ENCODE data around the gene NDUFS6.

The NDUFS6 gene

DNA sequence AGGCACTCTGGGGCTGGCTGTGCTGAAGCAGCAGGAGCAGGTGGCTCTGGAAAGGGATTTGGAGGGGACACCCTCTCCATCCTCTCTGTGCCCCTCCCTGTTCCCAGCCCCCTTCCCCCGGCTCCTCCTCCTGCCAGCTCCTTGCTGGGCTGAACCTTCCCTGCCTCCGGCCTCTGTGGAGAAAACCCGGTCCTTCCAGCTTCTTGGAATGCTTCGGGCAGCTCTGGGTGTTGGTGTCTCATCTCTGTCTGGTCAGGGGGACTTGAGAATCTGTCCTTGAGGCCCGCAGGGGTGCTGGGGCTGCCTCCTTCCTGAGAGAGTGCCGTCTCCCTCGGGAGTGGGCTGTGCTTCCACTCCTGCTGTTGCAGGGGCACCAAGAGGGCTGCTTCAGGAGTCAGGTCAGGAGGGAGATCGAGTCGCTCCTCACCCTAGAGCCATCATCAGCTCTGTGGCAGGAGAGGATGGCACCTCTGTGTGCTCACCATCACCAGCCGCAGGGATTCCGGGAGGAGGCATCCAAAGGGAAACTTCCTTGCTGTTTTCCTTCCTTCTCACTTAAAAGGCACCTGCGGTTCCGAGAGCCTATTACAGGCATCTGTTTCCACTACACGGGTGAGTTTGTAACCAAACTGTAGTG, 30.6 kb downstream of the NDUFS6 start:
- H3K36me3 Mint-ChIP-seq (ENCODE audit: low read depth), result no peaks in the 10 kb centered on the region
- ATAC-seq (no peak), DNase-seq (no peak)
- no peaks in the 10 kb centered on the region for H3K4me1 Mint-ChIP-seq
- no peaks in the 10 kb centered on the region for H3K27me3 Mint-ChIP-seq
- H3K27ac Mint-ChIP-seq, result no peak overlapping the region
- no peak overlapping the region for H3K4me3 Mint-ChIP-seq
- H3K9me3 Mint-ChIP-seq, result no peaks in the 10 kb centered on the region

DNA sequence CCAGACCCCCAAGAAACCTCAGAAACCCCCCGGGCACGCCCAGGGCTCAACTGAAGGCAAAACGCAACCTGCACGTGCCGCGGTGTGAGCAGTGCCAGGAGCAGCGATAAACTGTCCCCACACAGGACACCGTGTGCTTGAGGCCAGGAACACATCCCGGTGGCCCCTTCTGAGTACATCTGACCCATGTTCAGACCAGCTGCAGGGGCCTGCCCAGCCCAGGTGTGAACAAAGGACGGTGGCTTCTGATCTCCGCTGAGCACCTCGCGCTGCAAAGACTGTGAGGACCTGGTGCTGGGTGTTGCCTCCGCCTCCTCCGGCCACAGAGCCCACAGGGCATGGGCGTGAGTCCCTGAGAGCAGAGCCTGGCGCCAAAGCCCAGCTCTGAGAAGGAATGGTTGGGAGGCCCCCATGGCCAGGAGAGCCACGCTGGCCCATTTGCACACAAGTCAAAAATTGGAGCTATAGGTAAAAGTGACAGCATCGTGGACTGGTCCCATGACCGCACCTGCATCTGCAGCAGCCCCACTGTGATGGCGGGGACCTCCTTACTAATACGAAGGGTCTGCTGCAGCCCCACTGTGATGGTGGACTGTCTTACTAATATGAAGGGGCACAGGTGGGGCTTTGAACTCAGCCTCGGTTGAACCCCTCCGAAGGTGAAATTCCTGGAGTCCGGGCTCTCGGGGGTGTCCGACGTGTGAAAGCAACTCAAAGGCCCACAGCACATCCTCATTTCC, 31.5 kb downstream of the NDUFS6 start:
- no peaks in the 10 kb centered on the region for H3K27me3 Mint-ChIP-seq

DNA sequence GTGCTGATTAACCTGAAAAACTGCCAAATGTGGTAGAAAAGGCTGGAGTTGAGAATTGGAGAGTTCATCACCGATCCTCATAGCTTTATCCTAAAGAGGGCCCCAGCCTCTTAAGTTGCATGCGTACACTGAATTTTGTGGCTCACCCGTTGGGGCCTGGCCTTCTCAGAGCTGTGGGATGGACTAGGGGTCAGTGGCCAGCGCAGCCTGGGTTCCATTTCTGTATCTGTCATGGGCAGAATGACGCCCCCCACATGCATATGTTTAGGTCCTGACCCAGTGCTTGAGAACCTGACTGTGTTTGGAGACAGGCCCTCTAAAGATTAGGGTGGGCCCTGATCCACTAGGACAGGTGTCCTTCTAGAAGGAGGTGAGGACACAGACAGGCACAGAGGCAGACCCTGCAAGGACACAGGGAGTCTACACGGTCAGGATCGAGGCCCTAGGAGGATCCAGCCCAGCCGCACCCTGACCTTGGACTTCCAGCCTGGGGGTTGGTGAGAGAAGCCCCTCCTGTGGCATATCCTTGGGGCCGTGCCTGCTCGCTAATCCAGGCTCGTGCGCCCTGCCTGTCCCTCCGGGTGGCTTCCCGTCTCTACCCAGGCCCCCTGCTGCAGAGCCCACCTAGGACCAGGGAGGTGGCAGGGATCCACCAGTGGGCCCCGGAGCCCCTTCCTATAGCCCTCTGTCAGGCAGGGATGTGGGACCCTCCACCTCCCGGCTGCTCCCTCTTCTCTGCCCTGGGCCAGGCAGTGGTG, 32.2 kb downstream of the NDUFS6 start:
- DNase-seq (no peak), ATAC-seq (no peak)
- Mint-ChIP-seq H3K27me3 (peaks cover 2% of the 10 kb centered on the region), H3K9me3 (no peaks in the 10 kb centered on the region), H3K4me1 (no peaks in the 10 kb centered on the region), H3K4me3 (no peak overlapping the region), H3K36me3 (ENCODE audit: low read depth) (no peaks in the 10 kb centered on the region), H3K27ac (no peak overlapping the region)

More for the DNA sequence above, 31.5 kb downstream of the NDUFS6 start:
- H3K27ac Mint-ChIP-seq, result no peak overlapping the region
- ATAC-seq, result no peak
- H3K9me3 Mint-ChIP-seq, result no peaks in the 10 kb centered on the region
- no peak overlapping the region for H3K4me3 Mint-ChIP-seq
- no peaks in the 10 kb centered on the region for H3K4me1 Mint-ChIP-seq
- DNase-seq, result no peak
- no peaks in the 10 kb centered on the region for H3K36me3 Mint-ChIP-seq (ENCODE audit: low read depth)

DNA sequence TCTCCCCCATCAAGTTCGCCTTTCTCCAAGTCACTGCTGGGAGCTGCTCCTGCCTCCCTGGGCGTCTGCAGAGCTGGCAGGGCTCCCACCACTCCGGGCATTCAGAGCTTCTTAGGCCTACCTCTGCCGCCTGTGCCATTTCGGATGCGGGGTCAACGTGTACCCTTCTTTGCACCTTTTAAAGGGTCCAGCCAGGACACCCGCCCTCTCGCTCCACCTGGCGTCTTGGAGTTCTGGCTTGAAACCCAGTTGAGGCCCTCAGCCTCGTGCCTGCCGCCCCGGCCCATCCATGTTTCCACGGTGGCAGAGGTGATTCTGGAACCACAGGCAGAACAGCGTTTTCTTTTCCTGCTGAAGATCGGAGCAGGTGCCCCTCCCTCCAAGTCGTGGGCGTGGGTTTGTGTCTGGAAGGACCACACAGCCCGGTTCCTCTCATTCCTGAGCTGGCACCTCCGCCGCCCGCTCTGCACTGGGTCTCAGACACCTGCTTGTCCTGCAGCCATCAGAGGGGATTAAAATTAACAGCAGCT, 32.9 kb downstream of the NDUFS6 start:
- H3K4me3 Mint-ChIP-seq, result no peak overlapping the region
- no peaks in the 10 kb centered on the region for H3K4me1 Mint-ChIP-seq
- H3K36me3 Mint-ChIP-seq (ENCODE audit: low read depth), result no peaks in the 10 kb centered on the region

DNA sequence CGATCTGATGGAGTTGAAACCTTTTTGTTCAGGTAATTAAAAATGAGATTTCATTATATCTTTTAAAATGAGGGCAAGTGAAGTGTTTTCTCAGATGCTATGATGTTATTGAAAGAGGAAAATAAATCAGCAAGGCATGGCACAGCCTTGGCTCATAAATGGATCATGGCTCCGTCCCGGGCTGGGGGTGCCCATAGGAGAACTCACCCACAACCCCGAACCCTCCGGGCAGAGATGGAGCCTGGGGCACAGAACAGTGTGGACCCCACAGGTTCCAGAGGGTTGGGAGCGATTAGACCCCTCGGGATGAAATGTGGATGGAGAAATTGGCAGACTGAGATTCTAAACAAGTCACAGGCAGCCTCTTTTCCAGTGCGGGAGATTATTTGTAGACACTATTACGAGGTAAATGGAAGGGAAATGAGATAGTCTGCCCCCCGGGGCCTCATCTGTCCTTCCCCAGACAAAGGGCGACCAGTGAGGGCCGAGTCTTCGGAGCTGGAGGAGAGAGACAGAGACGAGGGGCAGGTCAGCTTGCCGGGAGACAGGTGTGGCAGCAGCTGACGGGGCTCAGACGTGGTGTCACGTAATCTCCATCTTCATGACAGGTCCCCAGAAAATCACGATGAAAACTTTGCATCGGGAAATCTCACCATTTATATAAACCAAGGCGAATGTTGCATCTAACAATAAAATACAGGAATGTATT, 33.7 kb downstream of the NDUFS6 start:
- ATAC-seq, result no peak
- H3K27me3 Mint-ChIP-seq, result peaks cover 7% of the 10 kb centered on the region
- no peak overlapping the region for H3K27ac Mint-ChIP-seq
- DNase-seq, result no peak
- no peaks in the 10 kb centered on the region for H3K9me3 Mint-ChIP-seq
- H3K36me3 Mint-ChIP-seq (ENCODE audit: low read depth), result no peaks in the 10 kb centered on the region
- H3K4me1 Mint-ChIP-seq, result no peaks in the 10 kb centered on the region
- H3K4me3 Mint-ChIP-seq, result no peak overlapping the region

More for the DNA sequence above, 32.9 kb downstream of the NDUFS6 start:
- no peak for DNase-seq
- H3K27ac Mint-ChIP-seq, result no peak overlapping the region
- ATAC-seq, result no peak
- peaks cover 3% of the 10 kb centered on the region for H3K27me3 Mint-ChIP-seq
- no peaks in the 10 kb centered on the region for H3K9me3 Mint-ChIP-seq

DNA sequence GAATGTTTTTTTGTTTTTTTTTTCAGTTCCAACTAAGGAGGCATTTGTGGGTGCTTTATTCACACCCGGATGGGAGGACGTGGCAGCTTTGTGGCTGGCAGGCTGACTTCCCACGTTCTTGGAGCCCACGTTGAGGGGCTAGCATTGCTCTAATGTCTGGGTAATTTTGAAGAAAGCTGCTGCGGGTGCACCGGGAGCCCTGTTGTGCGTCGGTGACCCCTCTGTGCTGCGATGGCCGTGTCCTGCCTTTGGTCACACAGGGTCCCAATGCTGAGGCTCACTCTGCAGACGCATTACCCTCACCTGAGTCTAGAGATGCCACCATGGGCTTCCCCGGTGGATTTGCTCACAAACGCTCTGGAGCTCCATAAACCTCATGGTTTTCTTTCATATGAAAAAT, 34.2 kb downstream of the NDUFS6 start:
- no peaks in the 10 kb centered on the region for H3K36me3 Mint-ChIP-seq (ENCODE audit: low read depth)
- no peaks in the 10 kb centered on the region for H3K9me3 Mint-ChIP-seq
- no peaks in the 10 kb centered on the region for H3K4me1 Mint-ChIP-seq
- H3K27me3 Mint-ChIP-seq, result peaks cover 8% of the 10 kb centered on the region
- DNase-seq (no peak), ATAC-seq (no peak)
- no peak overlapping the region for H3K27ac Mint-ChIP-seq
- no peak overlapping the region for H3K4me3 Mint-ChIP-seq

DNA sequence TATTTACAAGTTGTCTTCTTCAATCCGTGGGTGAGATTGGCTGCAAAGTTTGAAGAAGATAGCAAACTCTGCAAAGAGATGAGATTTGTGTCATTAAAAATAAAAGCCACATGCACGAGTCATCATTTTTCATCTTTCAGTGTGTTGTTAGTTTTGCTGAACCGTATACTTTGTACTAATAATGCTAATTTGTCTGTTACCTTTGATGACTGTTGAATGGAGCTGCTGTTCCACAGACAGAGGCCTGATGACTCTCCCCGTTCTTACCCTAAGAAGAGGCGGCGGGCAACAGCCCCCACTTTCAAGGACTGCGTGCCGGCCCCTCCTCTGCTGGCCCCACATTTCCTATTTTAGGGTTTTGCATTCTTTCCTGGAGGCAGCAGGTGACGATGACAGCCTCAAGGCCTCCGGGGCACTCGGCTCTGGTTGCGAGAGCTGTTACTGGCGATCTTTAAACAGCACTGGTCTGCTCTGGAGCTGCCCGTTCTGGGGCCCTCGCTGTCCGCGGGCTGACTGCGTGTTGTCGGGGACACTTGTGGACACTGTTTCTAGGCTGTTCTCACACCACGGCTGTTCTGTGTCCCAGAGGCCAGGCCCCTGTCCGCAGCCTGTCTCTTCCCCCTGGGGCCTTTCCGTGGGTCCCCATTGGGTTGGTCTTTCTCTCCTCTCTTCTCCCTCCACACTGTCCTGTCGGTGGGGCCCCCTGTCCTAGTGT, 35.1 kb downstream of the NDUFS6 start:
- no peak overlapping the region for H3K4me3 Mint-ChIP-seq
- no peaks in the 10 kb centered on the region for H3K9me3 Mint-ChIP-seq
- no peaks in the 10 kb centered on the region for H3K36me3 Mint-ChIP-seq (ENCODE audit: low read depth)
- H3K27ac Mint-ChIP-seq, result no peak overlapping the region
- ATAC-seq, result no peak
- DNase-seq, result no peak
- H3K4me1 Mint-ChIP-seq, result no peaks in the 10 kb centered on the region
- peaks cover 12% of the 10 kb centered on the region for H3K27me3 Mint-ChIP-seq

DNA sequence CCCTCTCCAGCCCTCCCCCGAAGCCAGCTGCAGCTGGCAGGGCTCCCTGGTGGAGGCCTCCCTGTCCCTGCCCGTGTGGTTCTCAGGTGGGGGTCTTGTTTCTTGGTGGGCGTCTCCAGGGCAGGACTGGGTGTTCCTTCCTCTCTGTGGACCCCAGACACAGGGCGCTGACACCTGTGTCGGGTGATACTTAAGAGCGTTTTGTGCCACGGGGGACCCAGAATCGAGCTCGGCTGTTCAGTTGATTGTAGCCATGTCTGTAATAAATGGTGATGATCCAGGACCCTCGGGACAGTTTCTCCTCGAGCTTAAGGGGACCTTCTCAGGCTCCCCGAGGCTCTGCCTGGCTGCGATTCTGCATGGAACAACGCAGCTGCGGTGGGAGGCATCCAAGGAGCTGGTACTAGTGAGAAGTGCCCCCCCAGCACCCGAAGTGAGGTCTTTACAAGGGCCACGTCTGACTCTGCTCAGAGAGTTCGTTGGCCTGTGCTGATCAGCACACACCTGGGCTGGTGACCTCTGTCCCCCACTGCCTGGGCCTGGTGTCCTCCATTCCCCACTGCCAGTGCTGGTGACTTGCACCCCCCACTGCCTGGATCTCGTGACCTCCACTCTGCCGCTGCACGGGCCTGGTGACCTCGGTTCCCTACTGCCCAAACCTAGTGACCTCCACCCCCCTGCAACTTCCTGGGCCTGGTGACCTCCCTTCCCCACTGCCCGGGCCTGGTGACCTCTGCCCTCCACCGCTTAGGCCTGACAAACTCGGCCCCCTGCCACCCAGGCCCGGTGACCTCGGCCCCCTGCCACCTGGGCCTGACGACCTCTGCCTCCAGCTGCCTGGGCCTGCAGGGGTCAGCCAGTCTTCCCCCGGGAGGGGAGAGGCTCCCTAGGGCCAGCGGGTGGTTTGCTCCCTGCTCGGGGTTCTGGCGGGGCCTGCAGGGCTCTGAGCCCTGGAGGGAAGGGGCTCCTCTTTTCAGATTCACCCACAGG, 36.0 kb downstream of the NDUFS6 start:
- ATAC-seq, result no peak
- no peak for DNase-seq
- H3K27me3 Mint-ChIP-seq, result peaks cover 16% of the 10 kb centered on the region
- H3K36me3 Mint-ChIP-seq (ENCODE audit: low read depth), result no peaks in the 10 kb centered on the region
- no peak overlapping the region for H3K4me3 Mint-ChIP-seq
- H3K27ac Mint-ChIP-seq, result no peak overlapping the region
- H3K4me1 Mint-ChIP-seq, result no peaks in the 10 kb centered on the region
- no peaks in the 10 kb centered on the region for H3K9me3 Mint-ChIP-seq

DNA sequence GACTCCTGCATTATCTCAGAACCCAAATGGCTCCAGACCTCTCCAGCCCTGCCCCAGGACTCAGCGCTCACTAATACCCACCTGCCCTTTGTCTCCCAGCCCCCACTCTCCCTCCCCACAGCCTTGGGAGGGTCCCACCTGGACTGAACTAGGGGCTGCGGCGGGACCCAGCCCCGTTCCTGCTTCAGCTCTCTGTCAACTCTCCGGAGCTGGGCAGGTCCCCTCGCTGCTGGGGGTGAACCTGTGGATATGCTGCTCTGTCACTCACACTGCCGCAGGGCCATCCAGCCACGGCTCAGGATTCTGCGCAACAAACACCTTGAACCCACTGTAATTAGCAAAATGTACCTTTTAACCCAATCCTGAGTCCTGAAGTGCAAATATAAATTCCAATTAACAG, 36.8 kb downstream of the NDUFS6 start:
- ATAC-seq (no peak), DNase-seq (no peak)
- Mint-ChIP-seq H3K36me3 (ENCODE audit: low read depth) (no peaks in the 10 kb centered on the region), H3K27ac (no peak overlapping the region), H3K9me3 (no peaks in the 10 kb centered on the region), H3K4me1 (no peaks in the 10 kb centered on the region), H3K27me3 (peaks cover 16% of the 10 kb centered on the region), H3K4me3 (no peak overlapping the region)

DNA sequence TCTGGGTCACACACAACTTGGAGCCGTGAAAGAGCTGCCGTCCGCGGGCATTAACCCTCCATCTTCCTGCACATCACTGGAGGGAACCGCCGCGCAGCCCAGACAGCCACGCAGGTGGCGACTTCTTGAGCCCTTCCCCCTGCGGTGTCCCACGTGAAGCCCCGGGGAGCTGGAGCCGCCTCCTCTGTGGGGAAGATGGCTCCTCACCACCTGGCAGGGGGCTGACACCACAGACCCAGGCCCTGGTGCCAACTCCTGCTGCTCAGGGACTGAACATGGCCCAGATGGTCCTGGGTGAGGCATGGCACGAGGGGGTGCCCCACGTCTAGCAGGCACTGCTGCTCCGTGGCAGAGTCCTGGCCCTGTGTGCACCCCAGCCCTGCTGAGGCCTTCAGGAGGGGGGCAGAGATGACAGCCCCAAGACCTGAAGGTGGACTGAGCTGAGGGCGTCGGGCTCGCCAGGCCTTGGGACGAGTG, 38.9 kb downstream of the NDUFS6 start:
- DNase-seq (no peak), ATAC-seq (no peak)
- Mint-ChIP-seq H3K36me3 (ENCODE audit: low read depth) (no peaks in the 10 kb centered on the region), H3K27me3 (peaks cover 16% of the 10 kb centered on the region), H3K27ac (no peak overlapping the region), H3K4me3 (no peak overlapping the region), H3K9me3 (no peaks in the 10 kb centered on the region), H3K4me1 (no peaks in the 10 kb centered on the region)

DNA sequence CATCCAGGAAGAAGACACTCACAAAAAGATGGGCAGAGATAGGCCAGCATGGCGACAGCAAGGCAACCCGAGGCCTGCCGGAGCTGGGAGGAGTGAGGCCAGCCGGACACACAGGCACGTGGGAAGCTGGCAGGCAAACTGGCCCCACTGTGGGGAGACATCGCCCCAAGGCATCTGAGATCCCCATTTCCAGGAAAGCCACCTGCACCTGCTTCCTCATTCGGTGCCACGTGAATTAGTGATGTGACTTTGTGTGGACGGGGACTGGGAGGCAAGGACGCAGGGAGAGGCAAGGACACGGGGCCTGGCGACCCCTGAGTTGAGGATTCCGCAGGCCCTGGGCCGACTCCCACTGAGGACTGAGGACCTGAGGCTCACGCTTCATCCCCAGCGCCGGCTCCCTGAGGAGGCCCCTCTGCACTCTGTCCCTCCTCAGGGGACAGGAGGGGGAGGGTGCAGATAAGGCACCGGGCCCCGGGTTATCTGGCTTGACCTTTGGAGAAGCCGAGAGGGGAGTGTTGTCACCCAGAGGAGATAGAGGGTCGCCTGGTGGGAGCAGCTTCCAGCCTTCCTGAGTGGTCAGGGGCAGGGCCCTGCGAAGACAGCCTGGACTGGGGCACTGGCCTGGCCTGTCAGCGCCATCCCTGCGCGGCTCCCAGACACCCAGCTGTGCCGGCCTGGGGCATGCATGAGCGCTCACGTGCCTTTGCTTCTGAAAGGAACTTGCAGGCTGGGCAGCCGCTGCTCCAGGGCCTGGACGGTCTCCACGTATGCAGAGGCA, 39.7 kb downstream of the NDUFS6 start:
- no peaks in the 10 kb centered on the region for H3K36me3 Mint-ChIP-seq (ENCODE audit: low read depth)
- H3K27me3 Mint-ChIP-seq, result peaks cover 16% of the 10 kb centered on the region
- DNase-seq (no peak), ATAC-seq (no peak)
- no peaks in the 10 kb centered on the region for H3K9me3 Mint-ChIP-seq
- H3K27ac Mint-ChIP-seq, result no peak overlapping the region
- no peak overlapping the region for H3K4me3 Mint-ChIP-seq
- H3K4me1 Mint-ChIP-seq, result no peaks in the 10 kb centered on the region

DNA sequence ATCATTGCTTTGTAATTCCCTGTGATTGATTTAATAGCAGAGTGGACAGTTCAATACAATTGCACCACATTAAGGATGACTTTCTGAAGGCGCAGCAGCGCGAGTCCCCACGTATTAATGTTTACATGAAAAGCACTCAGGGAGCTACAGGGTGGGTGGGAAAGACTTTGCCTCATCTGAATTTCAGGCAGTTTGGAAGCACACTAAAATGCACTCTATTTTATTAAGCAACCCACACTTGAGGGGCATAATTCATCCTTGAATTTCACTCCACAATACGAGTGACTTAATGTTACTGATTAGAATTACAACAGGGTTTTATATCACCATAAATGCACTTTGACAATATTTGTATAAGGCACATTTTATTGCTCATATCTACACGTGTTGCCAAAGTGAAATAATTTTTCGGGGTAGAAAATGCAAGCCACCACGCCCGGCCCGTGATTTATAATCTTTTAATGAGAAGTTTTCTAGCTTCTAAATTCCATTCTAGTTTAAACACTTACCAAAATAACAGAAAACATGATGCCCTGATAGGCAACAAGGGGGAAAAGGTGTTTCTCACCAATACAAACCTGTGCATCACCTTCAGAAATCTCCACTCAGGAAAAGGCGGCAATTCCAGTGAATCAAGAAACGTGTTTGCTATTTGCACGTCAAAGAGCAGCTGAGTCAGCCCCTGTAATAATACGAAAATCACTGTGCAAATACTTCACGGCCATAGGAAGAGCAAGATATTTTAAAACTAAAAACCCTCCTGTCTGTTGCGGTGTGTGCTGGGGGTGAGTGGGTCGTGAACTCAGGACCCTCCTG, 41.0 kb downstream of the NDUFS6 start:
- ATAC-seq (no peak), DNase-seq (no peak)
- Mint-ChIP-seq H3K4me3 (no peak overlapping the region), H3K36me3 (ENCODE audit: low read depth) (no peaks in the 10 kb centered on the region), H3K27ac (no peak overlapping the region), H3K9me3 (no peaks in the 10 kb centered on the region), H3K4me1 (no peaks in the 10 kb centered on the region), H3K27me3 (peaks cover 16% of the 10 kb centered on the region)
